Testis (tissue), 3 donors: ENCODE measurements around the gene FDX1. TPM values are rescaled to one million over a fixed set of nuclear protein-coding genes. Genes with fewer than 3 reads are reported as not detected.

Experiments used
- DNase-seq: peaks from one replicate; pipeline ENCODE4 v3.0.0-alpha.2; 2019
- H3K27ac ChIP-seq, 2 donors: fragments of 200-600 bp; sonication (generic); one replicate each; pipeline ENCODE4 v1.5.1; 2019
- H3K27me3 ChIP-seq: fragments of 200-600 bp; sonication (generic); one replicate; pipeline ENCODE4 v1.5.1; 2019
- H3K36me3 ChIP-seq: fragments of 200-600 bp; sonication (generic); one replicate; pipeline ENCODE4 v1.5.1; 2017; ENCODE audit warnings: low read depth; ENCODE audit errors: missing control alignments
- H3K4me1 ChIP-seq: fragments of 200-600 bp; sonication (generic); one replicate; pipeline ENCODE4 v1.5.1; 2019
- H3K4me3 ChIP-seq, 2 donors: fragments of 200-600 bp; sonication (generic); one replicate each; pipeline ENCODE4 v1.5.1; 2017 to 2019
- H3K9me3 ChIP-seq: fragments of 200-600 bp; sonication (generic); one replicate; pipeline ENCODE4 v1.5.1; 2017
- CTCF ChIP-seq, 3 experiments: fragments of 450-650 bp in 2 of 3; fragments of 200-600 bp in 1 of 3; sonication (generic) in 1 of 3; IDR thresholded peaks; one replicate each; pipeline ENCODE4 v1.5.1; 2016 to 2019; ENCODE audit warnings: antibody characterized with exemption in 3 of 3, mild to moderate bottlenecking in 2 of 3, moderate library complexity in 1 of 3
- POLR2A ChIP-seq: fragments of 450-650 bp; IDR thresholded peaks from one replicate; pipeline ENCODE4 v1.6.1; 2017; ENCODE audit warnings: antibody characterized with exemption, mild to moderate bottlenecking, moderate library complexity
- WGBS, 2 donors: methylation state at CpG; one replicate each; pipeline ENCODE4 v1.1.5; 2018; 5-methylcytosine and 5-hydroxymethylcytosine counted together
- intact Hi-C: fragments of 100-400 bp; cut with DNase I; formaldehyde crosslinking; loops from one replicate; pipeline ENCODE4 v1.15.1; 2023; ENCODE audit warnings: low total_unique reads
- polyA plus RNA-seq: library from polyadenylated mRNA; stranded (reverse); fragments of 350-450 nt; fragmentation: Illumina TruSeq; extraction: RNeasy Lipid Tissue Mini Kit (QIAGEN cat#74804); gene quantifications from one replicate; pipeline ENCODE4 v1.2.3, GENCODE V29; 2014; ENCODE audit warnings: low read depth, low replicate concordance; ENCODE audit not compliant: insufficient read depth
- total RNA-seq, 2 donors: library from RNA; depleted of rRNA; stranded (reverse); fragments of >200 nt; gene quantifications; one replicate each; pipeline ENCODE4 v1.2.3, GENCODE V29; 2016

FDX1 gene
- total and polyA plus RNA-seq, 3 donors from 2014 or later = 12.9 to 13.9 (median 13.1) TPM

GRCh38 chr11:110486156-110486555 lies 56.4 kb downstream of the FDX1 start:
- TF ChIP-seq CTCF (IDR thresholded peaks at IDR 0.05) = no peak
- TF ChIP-seq POLR2A = no peak
- Histone ChIP-seq H3K36me3 (no peaks in the 10 kb centered on the region), H3K27ac (no peak overlapping the region), H3K4me1 (no peaks in the 10 kb centered on the region), H3K4me3 (no peak overlapping the region), H3K9me3 (no peaks in the 10 kb centered on the region), H3K27me3 (no peaks in the 10 kb centered on the region)
- DNase-seq = no peak
- WGBS, 2 donors = 77 to 79% methylated on average over 4 of the region's 4 CpGs
- intact Hi-C loops = no loop called here

- H3K9me3 ChIP-seq = no peaks in the 10 kb centered on the region
- no peaks in the 10 kb centered on the region for H3K36me3 ChIP-seq
- H3K4me1 ChIP-seq = no peaks in the 10 kb centered on the region
- no peak for DNase-seq
- H3K4me3 ChIP-seq = no peak overlapping the region
- H3K27me3 ChIP-seq = no peaks in the 10 kb centered on the region
- 48 to 50% methylated on average over 2 of the region's 2 CpGs for WGBS, 2 donors
- no peak overlapping the region for H3K27ac ChIP-seq
- intact Hi-C loops = no loop called here
- no peak for TF ChIP-seq POLR2A
- TF ChIP-seq CTCF (IDR thresholded peaks at IDR 0.05) = no peak
These were observed 58.7 kb downstream of the FDX1 start for GRCh38 chr11:110488446-110488845.

GRCh38 chr11:110490886-110491285 lies 61.1 kb downstream of the FDX1 start:
- no peak for DNase-seq
- Histone ChIP-seq H3K36me3 (no peaks in the 10 kb centered on the region), H3K27me3 (no peaks in the 10 kb centered on the region), H3K9me3 (no peaks in the 10 kb centered on the region), H3K27ac (no peak overlapping the region), H3K4me3 (no peak overlapping the region), H3K4me1 (no peaks in the 10 kb centered on the region)
- TF ChIP-seq CTCF (IDR thresholded peaks at IDR 0.05) (no peak), POLR2A (no peak)
- intact Hi-C loops = no loop called here
- WGBS, 2 donors = 100% methylated on average over 1 of the region's 1 CpG

GRCh38 chr11:110491577-110492320 lies 62.0 kb downstream of the FDX1 start:
- H3K27ac ChIP-seq = no peak overlapping the region
- no peaks in the 10 kb centered on the region for H3K4me1 ChIP-seq
- H3K9me3 ChIP-seq = no peaks in the 10 kb centered on the region
- WGBS, 2 donors = 75 to 80% methylated on average over 7 of the region's 7 CpGs
- DNase-seq = no peak
- no peaks in the 10 kb centered on the region for H3K27me3 ChIP-seq
- H3K36me3 ChIP-seq = no peaks in the 10 kb centered on the region
- no peak overlapping the region for H3K4me3 ChIP-seq
- intact Hi-C loops = no loop called here
- TF ChIP-seq CTCF (IDR thresholded peaks at IDR 0.05) = no peak
- TF ChIP-seq POLR2A = no peak

GRCh38 chr11:110492321-110492685 lies 62.6 kb downstream of the FDX1 start:
- TF ChIP-seq CTCF (IDR thresholded peaks at IDR 0.05) (no peak), POLR2A (no peak)
- intact Hi-C loops = no loop called here
- H3K4me1 ChIP-seq = no peaks in the 10 kb centered on the region
- H3K27me3 ChIP-seq = no peaks in the 10 kb centered on the region
- 93 to 100% methylated on average over 1 of the region's 1 CpG for WGBS, 2 donors
- H3K27ac ChIP-seq = no peak overlapping the region
- H3K36me3 ChIP-seq = no peaks in the 10 kb centered on the region
- no peak overlapping the region for H3K4me3 ChIP-seq
- H3K9me3 ChIP-seq = no peaks in the 10 kb centered on the region
- DNase-seq = no peak
